ENCODE results near the gene COL23A1.

- TF ChIP-seq CTCF (conservative IDR thresholded peaks at IDR 0.05; ENCODE audit: low read depth, low read length) (no peak), EZH2 (IDR thresholded peaks at IDR 0.05; ENCODE audit: borderline replicate concordance, low read depth, low read length, poor library complexity, severe bottlenecking) (no peak)
Observed at GRCh38 chr5:178555771-178556211, 34.4 kb downstream of the COL23A1 start.
